Testis (tissue), 2 donors: ENCODE data around the gene PNPLA1.

Experiments used
- CTCF ChIP-seq, 3 experiments: fragments of 450-650 bp in 2 of 3; fragments of 200-600 bp in 1 of 3; sonication (generic) in 1 of 3; IDR thresholded peaks; one replicate each; pipeline ENCODE4 v1.5.1; 2016 to 2019; ENCODE audit warnings: antibody characterized with exemption in 3 of 3, mild to moderate bottlenecking in 2 of 3, moderate library complexity in 1 of 3
- POLR2A ChIP-seq: fragments of 450-650 bp; IDR thresholded peaks from one replicate; pipeline ENCODE4 v1.6.1; 2017; ENCODE audit warnings: antibody characterized with exemption, mild to moderate bottlenecking, moderate library complexity

- TF ChIP-seq CTCF (IDR thresholded peaks at IDR 0.05): no peak
- no peak for TF ChIP-seq POLR2A
Observed at GRCh38 chr6:36350681-36351571, 81.1 kb downstream of the PNPLA1 start.
